SU-DHL-6 (cell line): Measurements from ENCODE around the gene LRRC40.

ENCODE experiments used
- H2AFZ ChIP-seq: fragments of 200-600 bp; sonication (generic); 2 replicates; pipeline ENCODE4 v1.6.1; 2014; ENCODE audit warnings: low read depth, mild to moderate bottlenecking, moderate library complexity, mixed read lengths, antibody characterized with exemption, low read length; ENCODE audit not compliant: severe bottlenecking
- H3F3A ChIP-seq: fragments of 200-600 bp; shearing (Covaris generic); 2 replicates; pipeline ENCODE4 v1.6.0; 2016; ENCODE audit warnings: antibody characterized with exemption, mild to moderate bottlenecking; ENCODE audit not compliant: insufficient read depth
- H3K27ac ChIP-seq: fragments of 200-600 bp; sonication (generic); 2 replicates; pipeline ENCODE4 v1.5.1; 2016; ENCODE audit warnings: low read depth, mild to moderate bottlenecking, low read length, moderate library complexity, mixed read lengths
- H3K27me3 ChIP-seq: fragments of 200-600 bp; sonication (generic), shearing (Covaris generic); 2 replicates; pipeline ENCODE4 v1.6.0; 2014; ENCODE audit warnings: mild to moderate bottlenecking, low read length
- H3K36me3 ChIP-seq: fragments of 200-600 bp; sonication (generic); 2 replicates; pipeline ENCODE4 v1.6.1; 2014; ENCODE audit warnings: mild to moderate bottlenecking, low read length, mixed read lengths
- H3K4me2 ChIP-seq: fragments of 300-600, 200-600 bp; shearing (Covaris generic), sonication (generic); 2 replicates; pipeline ENCODE4 v1.6.0; 2014; ENCODE audit warnings: low read length, low read depth, mild to moderate bottlenecking; ENCODE audit not compliant: poor library complexity, severe bottlenecking
- H3K4me3 ChIP-seq: fragments of 200-600 bp; sonication (generic); 2 replicates; pipeline ENCODE4 v1.5.1; 2014; ENCODE audit warnings: antibody characterized with exemption, low read length, mild to moderate bottlenecking, mixed read lengths; ENCODE audit not compliant: insufficient read depth, poor library complexity, severe bottlenecking
- H3K79me2 ChIP-seq: fragments of 200-600 bp; sonication (generic); 2 replicates; pipeline ENCODE4 v1.6.1; 2014; ENCODE audit warnings: mild to moderate bottlenecking, low read length, moderate library complexity; ENCODE audit not compliant: insufficient read depth
- H3K9ac ChIP-seq: fragments of 200-600 bp; sonication (generic); 2 replicates; pipeline ENCODE4 v1.7.0; 2014; ENCODE audit warnings: mild to moderate bottlenecking, low read length
- H3K9me2 ChIP-seq: fragments of 200-600 bp; sonication (generic); replicated peaks from 2 replicates; pipeline ENCODE4 v1.6.1; 2014; ENCODE audit warnings: low read length; ENCODE audit not compliant: insufficient read depth
- H3K9me3 ChIP-seq: fragments of 200-600 bp; sonication (generic); 2 replicates; pipeline ENCODE4 v1.6.1; 2014; ENCODE audit warnings: low read length, mixed read lengths; ENCODE audit not compliant: insufficient read depth
- H4K20me1 ChIP-seq: fragments of 200-600 bp; sonication (generic); 2 replicates; pipeline ENCODE4 v1.6.1; 2014; ENCODE audit warnings: low read depth, mild to moderate bottlenecking, antibody characterized with exemption, low read length, moderate library complexity, mixed read lengths
- EZH2phosphoT487 ChIP-seq: fragments of 200-600 bp; sonication (generic), shearing (Covaris generic); conservative IDR thresholded peaks from 2 replicates; pipeline ENCODE4 v1.6.1; 2018; ENCODE audit warnings: mild to moderate bottlenecking, antibody characterized with exemption, low read length, moderate library complexity, mixed read lengths
- TF ChIP-seq, protein P1 (sequence below): fragments of 200-600 bp; sonication (generic); IDR thresholded peaks from one replicate; pipeline ENCODE4 v1.5.1; 2017; ENCODE audit warnings: antibody characterized with exemption, mild to moderate bottlenecking, low read length, moderate library complexity; ENCODE audit not compliant: insufficient read depth, poor library complexity, severe bottlenecking

Gene LRRC40

DNA sequence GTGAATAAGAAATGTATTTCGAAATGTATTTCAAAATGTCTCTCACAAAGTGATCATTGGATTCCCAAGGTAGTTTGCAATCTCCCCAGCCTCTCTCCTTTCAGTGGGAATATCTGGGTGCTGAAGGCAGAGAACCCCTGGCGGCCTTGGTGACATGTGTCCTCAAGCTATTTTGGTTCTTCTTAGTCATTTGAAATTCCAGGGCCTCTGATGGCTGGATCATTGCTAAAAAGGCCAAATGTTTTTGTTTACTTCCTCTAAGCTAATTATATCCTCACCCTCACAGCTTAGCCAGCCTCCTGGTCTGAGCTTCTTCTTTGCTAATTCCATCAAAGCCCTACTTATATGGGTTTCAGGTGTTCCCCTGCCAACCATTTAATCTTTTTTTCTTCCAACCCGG lies 71.2 kb downstream of the LRRC40 start:
- Histone ChIP-seq H3K36me3 (no peaks in the 10 kb centered on the region), H2AFZ (no peak overlapping the region), H3K9ac (no peak overlapping the region), H4K20me1 (no peaks in the 10 kb centered on the region), H3K9me2 (no peaks in the 10 kb centered on the region), H3K27me3 (no peaks in the 10 kb centered on the region), H3K27ac (no peak overlapping the region), H3K79me2 (no peaks in the 10 kb centered on the region), H3K9me3 (no peaks in the 10 kb centered on the region), H3K4me3 (no peak overlapping the region), H3K4me2 (no peak overlapping the region), H3F3A (no peaks in the 10 kb centered on the region)
- TF ChIP-seq, protein P1, sequence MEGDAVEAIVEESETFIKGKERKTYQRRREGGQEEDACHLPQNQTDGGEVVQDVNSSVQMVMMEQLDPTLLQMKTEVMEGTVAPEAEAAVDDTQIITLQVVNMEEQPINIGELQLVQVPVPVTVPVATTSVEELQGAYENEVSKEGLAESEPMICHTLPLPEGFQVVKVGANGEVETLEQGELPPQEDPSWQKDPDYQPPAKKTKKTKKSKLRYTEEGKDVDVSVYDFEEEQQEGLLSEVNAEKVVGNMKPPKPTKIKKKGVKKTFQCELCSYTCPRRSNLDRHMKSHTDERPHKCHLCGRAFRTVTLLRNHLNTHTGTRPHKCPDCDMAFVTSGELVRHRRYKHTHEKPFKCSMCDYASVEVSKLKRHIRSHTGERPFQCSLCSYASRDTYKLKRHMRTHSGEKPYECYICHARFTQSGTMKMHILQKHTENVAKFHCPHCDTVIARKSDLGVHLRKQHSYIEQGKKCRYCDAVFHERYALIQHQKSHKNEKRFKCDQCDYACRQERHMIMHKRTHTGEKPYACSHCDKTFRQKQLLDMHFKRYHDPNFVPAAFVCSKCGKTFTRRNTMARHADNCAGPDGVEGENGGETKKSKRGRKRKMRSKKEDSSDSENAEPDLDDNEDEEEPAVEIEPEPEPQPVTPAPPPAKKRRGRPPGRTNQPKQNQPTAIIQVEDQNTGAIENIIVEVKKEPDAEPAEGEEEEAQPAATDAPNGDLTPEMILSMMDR, result no peak
- no peak for TF ChIP-seq EZH2phosphoT487

DNA sequence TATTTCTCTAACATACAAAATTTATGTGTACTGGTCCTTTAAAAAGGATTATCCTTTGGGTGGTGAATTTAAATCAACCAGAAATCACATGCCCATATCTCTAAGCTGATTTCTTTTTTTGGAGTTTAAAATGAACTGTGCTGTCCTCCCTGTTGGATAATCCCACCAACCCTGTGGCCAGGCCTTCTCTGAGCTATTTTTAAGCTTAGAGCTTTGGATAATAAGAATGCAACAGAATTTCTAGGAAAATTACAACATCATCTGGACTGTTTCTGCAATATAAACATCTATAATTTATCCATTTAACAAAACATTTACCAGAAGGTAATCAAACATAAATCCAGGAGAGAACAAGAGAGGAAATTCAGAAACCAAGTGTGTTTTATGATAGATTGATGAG lies 88.3 kb downstream of the LRRC40 start:
- no peak overlapping the region for H2AFZ ChIP-seq
- TF ChIP-seq EZH2phosphoT487, result no peak
- TF ChIP-seq, protein P1, result no peak
- no peaks in the 10 kb centered on the region for H3F3A ChIP-seq
- no peak overlapping the region for H3K4me3 ChIP-seq
- H3K27me3 ChIP-seq, result no peaks in the 10 kb centered on the region
- no peaks in the 10 kb centered on the region for H3K9me2 ChIP-seq
- no peak overlapping the region for H3K27ac ChIP-seq
- no peaks in the 10 kb centered on the region for H4K20me1 ChIP-seq
- H3K9ac ChIP-seq, result no peak overlapping the region
- no peaks in the 10 kb centered on the region for H3K36me3 ChIP-seq
- no peaks in the 10 kb centered on the region for H3K9me3 ChIP-seq
- no peak overlapping the region for H3K4me2 ChIP-seq
- no peaks in the 10 kb centered on the region for H3K79me2 ChIP-seq

DNA sequence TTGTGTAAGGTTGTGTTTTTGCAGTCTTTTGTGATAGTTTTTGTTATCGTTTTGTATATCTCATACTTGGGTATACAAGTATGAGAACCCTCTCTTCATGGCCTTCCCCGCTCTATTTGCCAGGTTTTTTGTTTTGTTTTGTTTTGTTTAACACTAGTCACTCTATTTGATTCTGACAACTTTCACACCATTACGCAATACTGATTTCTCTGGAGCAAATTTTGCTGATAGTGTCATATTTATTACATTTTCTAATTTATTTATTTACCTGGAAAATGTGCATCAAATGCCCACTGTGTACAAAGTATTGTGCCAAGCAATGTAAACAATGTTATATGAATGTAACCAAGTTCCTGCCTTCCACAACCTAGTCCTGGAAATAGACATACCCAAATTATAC lies 90.1 kb downstream of the LRRC40 start:
- H3K36me3 ChIP-seq, result no peaks in the 10 kb centered on the region
- no peaks in the 10 kb centered on the region for H3K27me3 ChIP-seq
- no peak overlapping the region for H2AFZ ChIP-seq
- H3K9me3 ChIP-seq, result no peaks in the 10 kb centered on the region
- H3K9me2 ChIP-seq, result no peaks in the 10 kb centered on the region
- H3K9ac ChIP-seq, result no peak overlapping the region
- no peak overlapping the region for H3K4me3 ChIP-seq
- H3K79me2 ChIP-seq, result no peaks in the 10 kb centered on the region
- H4K20me1 ChIP-seq, result no peaks in the 10 kb centered on the region
- H3F3A ChIP-seq, result no peaks in the 10 kb centered on the region
- TF ChIP-seq EZH2phosphoT487, result no peak
- TF ChIP-seq, protein P1, result no peak
- no peak overlapping the region for H3K27ac ChIP-seq
- H3K4me2 ChIP-seq, result no peak overlapping the region

DNA sequence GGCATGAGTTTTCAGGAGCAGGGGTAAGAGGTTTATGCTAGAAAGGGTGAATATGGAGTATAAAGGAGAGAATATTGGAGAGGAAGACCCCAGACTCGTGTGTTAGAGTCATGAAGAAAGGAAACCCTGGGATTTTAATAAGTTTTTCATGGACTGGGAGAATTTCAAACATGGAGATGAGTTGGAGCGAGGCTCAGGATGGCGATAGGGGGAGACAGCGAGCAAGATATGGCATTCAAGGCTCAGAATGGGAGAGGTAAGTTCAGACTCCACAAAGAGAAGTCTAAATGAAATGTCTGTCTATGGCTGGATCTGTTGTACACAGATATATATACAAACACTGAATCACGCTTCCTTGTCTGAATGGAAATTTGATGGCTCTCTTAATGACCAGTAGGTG lies 92.5 kb downstream of the LRRC40 start:
- H3K27me3 ChIP-seq, result no peaks in the 10 kb centered on the region
- H2AFZ ChIP-seq, result no peak overlapping the region
- no peak overlapping the region for H3K27ac ChIP-seq
- no peaks in the 10 kb centered on the region for H3K79me2 ChIP-seq
- no peaks in the 10 kb centered on the region for H4K20me1 ChIP-seq
- no peaks in the 10 kb centered on the region for H3K9me2 ChIP-seq
- H3F3A ChIP-seq, result no peaks in the 10 kb centered on the region
- H3K4me3 ChIP-seq, result no peak overlapping the region
- no peak overlapping the region for H3K9ac ChIP-seq
- no peaks in the 10 kb centered on the region for H3K36me3 ChIP-seq
- TF ChIP-seq EZH2phosphoT487, result no peak
- TF ChIP-seq, protein P1, result peak; percentile 38
- no peaks in the 10 kb centered on the region for H3K9me3 ChIP-seq
- H3K4me2 ChIP-seq, result no peak overlapping the region
